G401.6 (cell line): Measurements from ENCODE around the gene TXLNB.
"Not testable (repeated sequence)": the region's sequence is repeated elsewhere in the genome, so short reads cannot be mapped to it uniquely, and the experiment has no call there.

Experiments
- FAIRE-seq: peaks from 2 replicates; lab custom pipeline; 2012; peaks lifted over from hg19 to GRCh38; lab: Jason Lieb, UNC

Gene TXLNB

GRCh38 chr6:139234193-139234592, 57.6 kb downstream of the TXLNB start:
- FAIRE-seq: not testable (repeated sequence)

GRCh38 chr6:139231206-139231605, 60.6 kb downstream of the TXLNB start:
- no peak for FAIRE-seq

- FAIRE-seq: no peak
Observed at GRCh38 chr6:139230391-139230840, 61.4 kb downstream of the TXLNB start.

- not testable (repeated sequence) for FAIRE-seq
Observed at GRCh38 chr6:139228387-139228786, 63.4 kb downstream of the TXLNB start.

- no peak for FAIRE-seq
Observed at GRCh38 chr6:139219746-139220145, 72.1 kb downstream of the TXLNB start.

GRCh38 chr6:139219271-139219729, 72.5 kb downstream of the TXLNB start:
- FAIRE-seq: peak; percentile 93

GRCh38 chr6:139212460-139212859, 79.3 kb downstream of the TXLNB start:
- not testable (repeated sequence) for FAIRE-seq

GRCh38 chr6:139210766-139211165, 81.0 kb downstream of the TXLNB start:
- not testable (repeated sequence) for FAIRE-seq

GRCh38 chr6:139205843-139206242, 86.0 kb downstream of the TXLNB start:
- FAIRE-seq: no peak

GRCh38 chr6:139204978-139205377, 86.8 kb downstream of the TXLNB start:
- FAIRE-seq: no peak

GRCh38 chr6:139201378-139201777, 90.4 kb downstream of the TXLNB start:
- FAIRE-seq: no peak

- no peak for FAIRE-seq
Observed at GRCh38 chr6:139198529-139199288, 93.1 kb downstream of the TXLNB start.

GRCh38 chr6:139194740-139195139, 97.1 kb downstream of the TXLNB start:
- FAIRE-seq: no peak
